GM18498 (cell line): ENCODE data around the gene MRRF.

Experiments
- ATAC-seq: cut with Tn5 transposase; IDR thresholded peaks from one replicate; pipeline ENCODE4 v1.9.1; 2021; ENCODE audit warnings: mild to moderate bottlenecking, moderate library complexity; ENCODE audit not compliant: unreplicated experiment

Gene MRRF

DNA sequence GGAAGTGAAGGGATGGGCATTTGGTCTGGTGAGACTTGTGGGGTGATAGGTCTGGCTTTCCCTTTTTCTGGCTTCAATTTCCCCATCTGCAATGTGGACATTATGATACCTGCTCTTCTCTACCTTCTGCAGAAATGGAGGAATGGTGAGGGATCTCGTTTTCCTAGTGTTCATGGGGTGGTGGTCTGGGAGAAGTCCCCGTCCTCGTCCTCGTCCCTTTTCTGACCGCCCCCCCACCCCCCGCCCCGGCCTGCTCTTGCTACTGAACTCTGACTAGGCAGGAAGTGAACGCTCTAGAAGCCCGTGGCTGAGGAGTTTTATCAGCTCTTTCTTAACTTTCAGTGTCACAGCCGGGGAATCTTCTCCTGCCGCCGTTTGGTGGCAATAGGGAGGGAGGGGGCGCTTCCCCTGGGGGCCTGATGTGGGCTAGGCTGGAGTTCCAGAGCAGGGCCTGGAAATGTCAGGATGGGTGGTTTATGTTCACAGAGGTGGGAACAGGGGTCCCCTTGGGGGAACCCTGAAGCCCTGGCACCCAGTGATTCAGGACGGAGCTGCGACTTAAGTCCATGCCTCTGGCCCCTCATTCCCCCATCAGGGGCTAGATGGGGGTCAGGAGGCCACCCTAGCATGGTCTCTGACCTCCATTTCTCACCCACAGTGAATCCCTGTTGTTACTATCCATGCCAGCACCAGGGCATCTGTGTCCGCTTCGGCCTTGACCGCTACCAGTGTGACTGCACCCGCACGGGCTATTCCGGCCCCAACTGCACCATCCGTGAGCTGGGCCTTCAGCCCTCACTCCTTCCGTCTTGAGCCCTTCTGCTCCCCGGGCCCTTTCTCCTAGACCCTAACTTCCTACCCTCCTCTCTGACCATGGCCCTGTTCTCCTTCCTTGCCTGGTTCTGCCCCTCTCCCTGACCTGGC lies 112.8 kb downstream of the MRRF start:
- ATAC-seq, result no peak

DNA sequence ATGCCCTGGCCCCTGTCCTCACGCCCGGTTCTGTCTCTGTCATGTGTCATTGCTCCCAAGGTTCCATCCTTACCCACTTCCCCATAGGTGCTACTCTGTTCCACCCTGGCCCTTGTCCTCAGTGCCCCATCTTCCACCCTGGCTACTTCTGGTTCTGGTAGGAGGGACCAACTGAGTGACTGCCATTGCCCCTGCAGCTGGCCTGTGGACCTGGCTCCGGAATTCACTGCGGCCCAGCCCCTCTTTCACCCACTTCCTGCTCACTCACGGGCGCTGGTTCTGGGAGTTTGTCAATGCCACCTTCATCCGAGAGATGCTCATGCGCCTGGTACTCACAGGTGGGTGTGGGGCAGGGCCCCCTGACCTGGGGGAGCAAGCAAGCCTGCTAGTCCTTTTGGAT lies 113.6 kb downstream of the MRRF start:
- no peak for ATAC-seq

GRCh38 chr9:122379340-122379739 lies 114.7 kb downstream of the MRRF start:
- ATAC-seq, result no peak

- no peak for ATAC-seq
Measured at GRCh38 chr9:122380293-122380692, 115.6 kb downstream of the MRRF start.
